Tibial nerve (tissue), 4 donors: Measurements from ENCODE around the gene PTMA. TPM values are rescaled to one million over a fixed set of nuclear protein-coding genes. Genes with fewer than 3 reads are reported as not detected.

Experiments
- DNase-seq, 2 donors: peaks; one replicate each; pipeline ENCODE4 v3.0.0-alpha.2; 2019; ENCODE audit warnings: low spot score in 2 of 2
- H3K27ac ChIP-seq, 4 donors: fragments of 200-600 bp; sonication (generic) in 3 of 4; one replicate each; pipeline ENCODE4 v1.5.1; 2017 to 2019; ENCODE audit warnings: mild to moderate bottlenecking in 1 of 4
- H3K27me3 ChIP-seq, 2 donors: fragments of 200-600 bp; sonication (generic) in 1 of 2; one replicate each; pipeline versions ENCODE4 v1.5.1 to v1.6.0; 2017 to 2019
- H3K36me3 ChIP-seq, 3 donors: fragments of 200-600 bp; sonication (generic); one replicate each; pipeline ENCODE4 v1.5.1; 2018 to 2019
- H3K4me1 ChIP-seq, 4 donors: fragments of 200-600 bp; sonication (generic) in 3 of 4; one replicate each; pipeline ENCODE4 v1.5.1; 2017 to 2019
- H3K4me3 ChIP-seq, 4 donors: fragments of 200-600 bp; sonication (generic) in 3 of 4; one replicate each; pipeline ENCODE4 v1.5.1; 2017 to 2019; ENCODE audit warnings: mild to moderate bottlenecking in 1 of 4, moderate library complexity in 1 of 4
- H3K9me3 ChIP-seq, 4 donors: fragments of 200-600 bp; sonication (generic) in 3 of 4; one replicate each; pipeline ENCODE4 v1.5.1; 2017 to 2019
- CTCF ChIP-seq, 5 experiments: fragments of 200-600 bp in 3 of 5; fragments of 450-650 bp in 2 of 5; sonication (generic) in 3 of 5; IDR thresholded peaks; one replicate each; pipeline ENCODE4 v1.5.1; 2016 to 2019; ENCODE audit warnings: antibody characterized with exemption in 5 of 5, mild to moderate bottlenecking in 3 of 5, moderate library complexity in 2 of 5
- EP300 ChIP-seq, 2 donors: sonication (generic); formaldehyde crosslinking; IDR thresholded peaks; one replicate each; pipeline ENCODE4 v1.6.1; 2017; ENCODE audit warnings: antibody characterized with exemption in 2 of 2, mild to moderate bottlenecking in 1 of 2
- POLR2A ChIP-seq, 2 donors: fragments of 450-650 bp; IDR thresholded peaks; one replicate each; pipeline ENCODE4 v1.6.1; 2017; ENCODE audit warnings: antibody characterized with exemption in 2 of 2, mild to moderate bottlenecking in 2 of 2, moderate library complexity in 2 of 2
- WGBS, 2 donors: methylation state at CpG; one replicate each; pipeline ENCODE4 v1.1.5; 2018; 5-methylcytosine and 5-hydroxymethylcytosine counted together
- total RNA-seq, 4 donors: library from RNA; depleted of rRNA; stranded (reverse); fragments of >200 nt; gene quantifications; one replicate each; pipeline ENCODE4 v1.1.0, GENCODE V29; 2016

Gene PTMA
- total RNA-seq, 4 donors from 2014 or later: 622 to 1,472 (median 817) TPM

DNA sequence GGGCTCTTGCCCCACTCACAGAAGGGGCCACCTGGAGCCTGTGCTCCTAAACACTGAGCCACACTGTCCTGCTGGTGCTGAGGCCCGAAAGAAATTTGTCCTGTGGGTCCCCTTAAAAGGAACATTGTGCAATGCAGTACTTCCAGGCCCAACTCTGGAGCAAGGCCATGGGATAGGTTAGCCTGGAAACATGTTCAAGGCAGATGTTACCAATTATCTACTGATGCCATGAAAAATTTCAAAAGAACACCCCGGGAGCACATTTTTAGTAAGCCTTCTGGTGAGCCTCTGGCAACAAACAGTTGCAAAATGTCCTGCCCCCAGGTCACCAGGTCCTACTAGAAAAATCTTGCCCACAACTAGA lies 12.3 kb upstream of the PTMA start:
- TF ChIP-seq CTCF (IDR thresholded peaks at IDR 0.05) (no peak), POLR2A (IDR thresholded peaks at IDR 0.05) (no peak), EP300 (IDR thresholded peaks at IDR 0.05) (peak in 1 of 2 donors; percentile 91)
- DNase-seq: peak; percentile 79 to 93
- H3K4me1 ChIP-seq: peaks cover 0 to 31% (median 0%) of the 10 kb centered on the region in 4 donors
- H3K36me3 ChIP-seq: no peaks in the 10 kb centered on the region
- no peaks in the 10 kb centered on the region for H3K27me3 ChIP-seq
- 42 to 60% methylated on average over 2 of the region's 2 CpGs for WGBS, 2 donors
- H3K4me3 ChIP-seq: no peak overlapping the region
- peak overlapping the region in 2 of 4 donors; percentile 74 to 80 for H3K27ac ChIP-seq
- no peaks in the 10 kb centered on the region for H3K9me3 ChIP-seq

- H3K4me3 ChIP-seq: no peak overlapping the region
- WGBS, 2 donors: 86 to 89% methylated on average over 9 of the region's 9 CpGs
- H3K36me3 ChIP-seq: no peaks in the 10 kb centered on the region
- H3K27me3 ChIP-seq: no peaks in the 10 kb centered on the region
- TF ChIP-seq POLR2A (IDR thresholded peaks at IDR 0.05) (no peak), EP300 (IDR thresholded peaks at IDR 0.05) (no peak), CTCF (IDR thresholded peaks at IDR 0.05) (no peak)
- no peaks in the 10 kb centered on the region for H3K9me3 ChIP-seq
- no peak for DNase-seq
- no peak overlapping the region for H3K27ac ChIP-seq
- H3K4me1 ChIP-seq: peaks cover 0 to 52% (median 4%) of the 10 kb centered on the region in 4 donors
Measured at GRCh38 chr2:231699006-231699405, 9.3 kb upstream of the PTMA start.

GRCh38 chr2:231701456-231702373 lies 6.6 kb upstream of the PTMA start:
- no peaks in the 10 kb centered on the region for H3K36me3 ChIP-seq
- no peaks in the 10 kb centered on the region for H3K9me3 ChIP-seq
- peak overlapping the region in 2 of 4 donors; percentile 9 to 51 for H3K27ac ChIP-seq
- no peaks in the 10 kb centered on the region for H3K27me3 ChIP-seq
- no peak for TF ChIP-seq CTCF (IDR thresholded peaks at IDR 0.05)
- TF ChIP-seq EP300 (IDR thresholded peaks at IDR 0.05): no peak
- no peak for TF ChIP-seq POLR2A (IDR thresholded peaks at IDR 0.05)
- no peak for DNase-seq
- WGBS, 2 donors: 62 to 65% methylated on average over 22 of the region's 22 CpGs
- no peak overlapping the region for H3K4me3 ChIP-seq
- peaks cover 0 to 54% (median 15%) of the 10 kb centered on the region in 4 donors for H3K4me1 ChIP-seq

DNA sequence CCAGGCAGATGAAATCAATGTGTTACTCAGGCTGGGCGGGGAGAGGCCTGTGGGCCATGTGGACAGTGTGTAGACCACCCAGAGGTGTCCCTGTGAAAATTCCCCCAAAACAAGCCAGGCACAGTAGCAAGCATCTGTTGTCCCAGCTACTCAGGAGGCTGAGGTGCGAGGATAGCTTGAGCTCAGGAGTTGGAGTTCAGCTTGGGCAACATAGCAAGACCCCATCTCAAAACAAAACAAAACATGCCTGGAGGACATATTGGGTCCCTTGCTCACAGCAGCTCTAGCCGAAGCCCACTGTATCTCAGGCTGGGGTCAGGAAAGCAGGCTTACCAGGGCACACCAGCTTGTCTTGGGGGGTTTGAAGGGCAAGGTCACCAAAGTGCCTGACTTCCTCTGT lies 4.3 kb upstream of the PTMA start:
- Histone ChIP-seq H3K9me3 (no peaks in the 10 kb centered on the region), H3K4me3 (no peak overlapping the region), H3K27me3 (no peaks in the 10 kb centered on the region), H3K4me1 (peaks cover 0 to 46% (median 15%) of the 10 kb centered on the region in 4 donors), H3K27ac (peak overlapping the region in 1 of 4 donors; percentile 3), H3K36me3 (no peaks in the 10 kb centered on the region)
- TF ChIP-seq EP300 (IDR thresholded peaks at IDR 0.05): no peak
- no peak for TF ChIP-seq POLR2A (IDR thresholded peaks at IDR 0.05)
- no peak for TF ChIP-seq CTCF (IDR thresholded peaks at IDR 0.05)
- WGBS, 2 donors: 83 to 88% methylated on average over 3 of the region's 3 CpGs
- no peak for DNase-seq
